Muscle layer of duodenum (tissue), 2 donors: ENCODE measurements around the gene CLMP.
"Not testable (repeated sequence)": the region's sequence is repeated elsewhere in the genome, so short reads cannot be mapped to it uniquely, and the experiment has no call there.

Experiments used
- H3K27ac ChIP-seq: one replicate; pipeline ENCODE4 v1.7.0; 2013; ENCODE audit warnings: mild to moderate bottlenecking, low read length
- H3K27me3 ChIP-seq: one replicate; pipeline ENCODE4 v1.7.0; 2013; ENCODE audit warnings: low read depth, mild to moderate bottlenecking, control low read depth, low read length
- H3K36me3 ChIP-seq, 2 donors: one replicate each; pipeline ENCODE4 v1.7.0; 2013; ENCODE audit warnings: low read length in 2 of 2, control low read depth in 1 of 2, mild to moderate bottlenecking in 1 of 2; ENCODE audit not compliant: insufficient read depth in 2 of 2, control insufficient read depth in 1 of 2
- H3K4me1 ChIP-seq, 2 donors: one replicate each; pipeline ENCODE4 v1.7.0; 2013; ENCODE audit warnings: low read length in 2 of 2, mild to moderate bottlenecking in 2 of 2, control low read depth in 1 of 2, moderate library complexity in 1 of 2; ENCODE audit not compliant: insufficient read depth in 2 of 2, control insufficient read depth in 1 of 2
- H3K4me3 ChIP-seq, 2 donors: one replicate each; pipeline ENCODE4 v1.7.0; 2013; ENCODE audit warnings: low read length in 2 of 2, low read depth in 1 of 2, mild to moderate bottlenecking in 1 of 2
- H3K9me3 ChIP-seq, 2 donors: one replicate each; pipeline ENCODE4 v1.7.0; 2013; ENCODE audit warnings: low read length in 2 of 2, control low read depth in 1 of 2, mild to moderate bottlenecking in 1 of 2; ENCODE audit not compliant: control insufficient read depth in 1 of 2
- donor health status: healthy.

CLMP gene

GRCh38 chr11:123145220-123145619, 49.8 kb downstream of the CLMP start:
- Histone ChIP-seq H3K27ac (no peak overlapping the region), H3K27me3 (no peaks in the 10 kb centered on the region), H3K9me3 (no peaks in the 10 kb centered on the region)

GRCh38 chr11:123144707-123145106, 50.3 kb downstream of the CLMP start:
- no peak overlapping the region for H3K27ac ChIP-seq
- H3K9me3 ChIP-seq, result no peaks in the 10 kb centered on the region
- peaks cover 3 to 18% of the 10 kb centered on the region in 2 donors for H3K4me1 ChIP-seq
- no peak overlapping the region for H3K4me3 ChIP-seq
- H3K27me3 ChIP-seq, result no peaks in the 10 kb centered on the region
- H3K36me3 ChIP-seq, result peaks cover 0 to 4% of the 10 kb centered on the region in 2 donors

More at GRCh38 chr11:123145220-123145619, 49.8 kb downstream of the CLMP start:
- Histone ChIP-seq H3K36me3 (peaks cover 0 to 4% of the 10 kb centered on the region in 2 donors), H3K4me1 (peaks cover 3 to 18% of the 10 kb centered on the region in 2 donors), H3K4me3 (no peak overlapping the region)

GRCh38 chr11:123143921-123144320, 51.1 kb downstream of the CLMP start:
- no peak overlapping the region for H3K27ac ChIP-seq
- no peaks in the 10 kb centered on the region for H3K27me3 ChIP-seq
- H3K36me3 ChIP-seq, result peaks cover 0 to 4% of the 10 kb centered on the region in 2 donors
- H3K4me3 ChIP-seq, result no peak overlapping the region
- H3K9me3 ChIP-seq, result no peaks in the 10 kb centered on the region
- peaks cover 3 to 24% of the 10 kb centered on the region in 2 donors for H3K4me1 ChIP-seq

- Histone ChIP-seq H3K4me3 (no peak overlapping the region), H3K36me3 (peaks cover 0 to 4% of the 10 kb centered on the region in 2 donors), H3K9me3 (no peaks in the 10 kb centered on the region), H3K27ac (no peak overlapping the region), H3K4me1 (peaks cover 3 to 26% of the 10 kb centered on the region in 2 donors), H3K27me3 (no peaks in the 10 kb centered on the region)
These were observed 51.6 kb downstream of the CLMP start for GRCh38 chr11:123143476-123143875.

- H3K27ac ChIP-seq, result no peak overlapping the region
- H3K9me3 ChIP-seq, result no peaks in the 10 kb centered on the region
- H3K27me3 ChIP-seq, result no peaks in the 10 kb centered on the region
- H3K4me1 ChIP-seq, result peaks cover 5 to 32% of the 10 kb centered on the region in 2 donors
- H3K4me3 ChIP-seq, result no peak overlapping the region
- H3K36me3 ChIP-seq, result peaks cover 0 to 4% of the 10 kb centered on the region in 2 donors
These were observed 55.8 kb downstream of the CLMP start for GRCh38 chr11:123139206-123139605.

- Histone ChIP-seq H3K27ac (peak overlapping the region; percentile 67), H3K27me3 (no peaks in the 10 kb centered on the region), H3K4me1 (peaks cover 5 to 28% of the 10 kb centered on the region in 2 donors), H3K36me3 (peaks cover 0 to 4% of the 10 kb centered on the region in 2 donors), H3K9me3 (no peaks in the 10 kb centered on the region), H3K4me3 (peak overlapping the region in 1 of 2 donors; percentile 18)
These were observed 57.4 kb downstream of the CLMP start for GRCh38 chr11:123137431-123138224.

GRCh38 chr11:123135863-123136446, 59.1 kb downstream of the CLMP start:
- H3K4me1 ChIP-seq, result peaks cover 5 to 28% of the 10 kb centered on the region in 2 donors

GRCh38 chr11:123132881-123133280, 62.2 kb downstream of the CLMP start:
- H3K4me3 ChIP-seq, result no peak overlapping the region
- no peaks in the 10 kb centered on the region for H3K27me3 ChIP-seq
- peaks cover 0 to 5% of the 10 kb centered on the region in 2 donors for H3K36me3 ChIP-seq
- no peaks in the 10 kb centered on the region for H3K9me3 ChIP-seq
- peaks cover 2 to 20% of the 10 kb centered on the region in 2 donors for H3K4me1 ChIP-seq
- H3K27ac ChIP-seq, result peak overlapping the region; percentile 40

More at GRCh38 chr11:123135863-123136446, 59.1 kb downstream of the CLMP start:
- peak overlapping the region; percentile 8 for H3K27ac ChIP-seq
- H3K36me3 ChIP-seq, result peaks cover 0 to 4% of the 10 kb centered on the region in 2 donors
- H3K27me3 ChIP-seq, result no peaks in the 10 kb centered on the region
- no peaks in the 10 kb centered on the region for H3K9me3 ChIP-seq
- H3K4me3 ChIP-seq, result no peak overlapping the region

- H3K9me3 ChIP-seq, H3K27ac ChIP-seq, H3K36me3 ChIP-seq, H3K4me3 ChIP-seq, H3K27me3 ChIP-seq: not testable (repeated sequence)
- H3K4me1 ChIP-seq, result peaks cover 0 to 13% of the 10 kb centered on the region in 2 donors
These were observed 62.8 kb downstream of the CLMP start for GRCh38 chr11:123132034-123132766.

GRCh38 chr11:123129920-123130319, 65.1 kb downstream of the CLMP start:
- peaks cover 0 to 14% of the 10 kb centered on the region in 2 donors for H3K4me1 ChIP-seq

GRCh38 chr11:123125169-123125568, 69.9 kb downstream of the CLMP start:
- Histone ChIP-seq H3K27me3 (no peaks in the 10 kb centered on the region), H3K9me3 (no peaks in the 10 kb centered on the region), H3K4me3 (no peak overlapping the region), H3K36me3 (peaks cover 0 to 2% of the 10 kb centered on the region in 2 donors), H3K4me1 (peaks cover 0 to 5% of the 10 kb centered on the region in 2 donors), H3K27ac (no peak overlapping the region)

More at GRCh38 chr11:123129920-123130319, 65.1 kb downstream of the CLMP start:
- H3K27me3 ChIP-seq, result no peaks in the 10 kb centered on the region
- peak overlapping the region; percentile 34 for H3K27ac ChIP-seq
- H3K4me3 ChIP-seq, result no peak overlapping the region
- H3K9me3 ChIP-seq, result no peaks in the 10 kb centered on the region
- H3K36me3 ChIP-seq, result peaks cover 0 to 5% of the 10 kb centered on the region in 2 donors
